A673 (cell line): ENCODE results near the gene DNAH5.

Experiments
- EZH2 ChIP-seq: fragments of 200-600 bp; sonication (generic); IDR thresholded peaks from 2 replicates; pipeline ENCODE4 v1.6.1; 2017; ENCODE audit warnings: borderline replicate concordance, low read depth, mild to moderate bottlenecking, mixed read lengths, antibody characterized with exemption, low read length; ENCODE audit not compliant: poor library complexity, severe bottlenecking
- TF ChIP-seq, protein P1 (sequence below): fragments of 300-800, 200-600 bp; sonication (generic); conservative IDR thresholded peaks from 2 replicates; pipeline ENCODE4 v1.5.1; 2017; ENCODE audit warnings: low read depth, mild to moderate bottlenecking, antibody characterized with exemption, low read length, moderate library complexity, mixed read lengths

DNA sequence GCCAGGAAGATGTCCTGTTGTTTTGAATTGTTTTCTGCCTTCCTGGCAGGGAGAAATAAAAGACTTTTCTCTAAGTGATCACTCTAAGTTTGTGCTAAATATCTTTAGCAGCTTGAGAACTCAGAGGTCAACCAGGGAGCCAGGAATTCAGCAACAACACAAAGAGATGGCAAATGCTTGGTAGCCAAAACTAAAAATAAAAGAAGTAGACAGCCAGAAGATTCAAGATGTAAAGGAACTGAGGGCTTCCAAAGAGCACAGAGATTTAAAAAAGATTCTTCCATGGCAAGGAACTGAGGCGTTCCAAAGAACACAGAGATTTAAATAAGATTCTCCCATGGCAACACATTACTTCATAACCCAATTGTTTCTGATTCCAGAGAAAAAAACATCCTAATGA is 9.6 kb downstream of the DNAH5 start:
- TF ChIP-seq, protein P1, sequence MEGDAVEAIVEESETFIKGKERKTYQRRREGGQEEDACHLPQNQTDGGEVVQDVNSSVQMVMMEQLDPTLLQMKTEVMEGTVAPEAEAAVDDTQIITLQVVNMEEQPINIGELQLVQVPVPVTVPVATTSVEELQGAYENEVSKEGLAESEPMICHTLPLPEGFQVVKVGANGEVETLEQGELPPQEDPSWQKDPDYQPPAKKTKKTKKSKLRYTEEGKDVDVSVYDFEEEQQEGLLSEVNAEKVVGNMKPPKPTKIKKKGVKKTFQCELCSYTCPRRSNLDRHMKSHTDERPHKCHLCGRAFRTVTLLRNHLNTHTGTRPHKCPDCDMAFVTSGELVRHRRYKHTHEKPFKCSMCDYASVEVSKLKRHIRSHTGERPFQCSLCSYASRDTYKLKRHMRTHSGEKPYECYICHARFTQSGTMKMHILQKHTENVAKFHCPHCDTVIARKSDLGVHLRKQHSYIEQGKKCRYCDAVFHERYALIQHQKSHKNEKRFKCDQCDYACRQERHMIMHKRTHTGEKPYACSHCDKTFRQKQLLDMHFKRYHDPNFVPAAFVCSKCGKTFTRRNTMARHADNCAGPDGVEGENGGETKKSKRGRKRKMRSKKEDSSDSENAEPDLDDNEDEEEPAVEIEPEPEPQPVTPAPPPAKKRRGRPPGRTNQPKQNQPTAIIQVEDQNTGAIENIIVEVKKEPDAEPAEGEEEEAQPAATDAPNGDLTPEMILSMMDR = no peak
- TF ChIP-seq EZH2 = no peak
